ENCODE measurements around the gene HLA-DPA1. TPM values are rescaled to one million over a fixed set of nuclear protein-coding genes. Genes with fewer than 3 reads are reported as not detected.
A peak's percentile ranks its signal among the peaks of the same experiment; 100 is the strongest.

The HLA-DPA1 gene
- total RNA-seq: 100 to 1,000 TPM in 1 of 2 donors, 10 to 100 TPM in 1; 96.2 to 321 TPM
- polyA plus RNA-seq: 100 to 1,000 TPM; 105 to 184 TPM
- long read RNA-seq, donor 1, partial matches to known transcripts: 19 of 19 reads
- long read RNA-seq, donor 1, other reads (novel, unspliced or antisense): 0 of 19 reads
- long read RNA-seq, donor 2, partial matches to known transcripts: 7 of 7 reads
- long read RNA-seq, donor 2, other reads (novel, unspliced or antisense): 0 of 7 reads
- long read RNA-seq, donor 3, partial matches to known transcripts: 27 of 38 reads
- long read RNA-seq, donor 3, other reads (novel, unspliced or antisense): 11 of 38 reads
- long read RNA-seq, donor 4: 0 reads
- long read RNA-seq, donor 5, full-length matches to known transcripts: 2 of 26 reads
- long read RNA-seq, donor 5, partial matches to known transcripts: 24 of 26 reads
- long read RNA-seq, donor 5, other reads (novel, unspliced or antisense): 0 of 26 reads

- peaks cover 0 to 5% (median 0%) of the 10 kb centered on the region in 5 donors for H3K4me1 ChIP-seq (ENCODE audit: control insufficient read depth in 5 of 5, insufficient read depth in 5 of 5, low read length in 5 of 5)
- ATAC-seq (ENCODE audit: insufficient read depth, low FRiP score): peak; percentile 73
Observed at GRCh38 chr6:33073431-33073871, at the start of gene HLA-DPA1. Gene HLA-DPA1 (minus strand): TSS chr6:33073649.

GRCh38 chr6:33123181-33123580, 49.7 kb upstream of the HLA-DPA1 start:
- peaks cover 0 to 4% (median 0%) of the 10 kb centered on the region in 4 donors for H3K9me3 ChIP-seq (ENCODE audit: control insufficient read depth in 4 of 4, insufficient read depth in 3 of 4, low read length in 3 of 4)
- H3K27ac ChIP-seq (ENCODE audit: low read depth in 1 of 2, low read length in 1 of 2): no peak overlapping the region
- ATAC-seq (ENCODE audit: insufficient read depth, low FRiP score): no peak
- H3K27me3 ChIP-seq (ENCODE audit: control insufficient read depth in 3 of 3, insufficient read depth in 3 of 3, low read length in 2 of 3): no peaks in the 10 kb centered on the region
- no peak overlapping the region for H3K4me3 ChIP-seq
- no peaks in the 10 kb centered on the region for H3K4me1 ChIP-seq (ENCODE audit: control insufficient read depth in 5 of 5, insufficient read depth in 5 of 5, low read length in 5 of 5)
- TF ChIP-seq CTCF (IDR thresholded peaks at IDR 0.05; ENCODE audit: control extremely low read depth, extremely low read depth): no peak
- H3K9ac ChIP-seq (ENCODE audit: insufficient read depth in 1 of 2, low read length in 2 of 2): no peak overlapping the region
- no peak for DNase-seq
- WGBS, 2 donors: 85 to 90% methylated on average over 6 of the region's 6 CpGs
- H3K36me3 ChIP-seq (ENCODE audit: control insufficient read depth in 4 of 4, insufficient read depth in 4 of 4, low read length in 4 of 4): no peaks in the 10 kb centered on the region

More at GRCh38 chr6:33073431-33073871, at the start of gene HLA-DPA1:
- Histone ChIP-seq H3K4me3 (peak within 1 kb of the TSS; percentile 39), H3K27ac (ENCODE audit: low read depth in 1 of 2, low read length in 1 of 2) (peak within 1 kb of the TSS in 1 of 2 donors; percentile 75), H3K9ac (ENCODE audit: insufficient read depth in 1 of 2, low read length in 2 of 2) (no peak within 1 kb of the TSS), H3K36me3 (ENCODE audit: control insufficient read depth in 4 of 4, insufficient read depth in 4 of 4, low read length in 4 of 4) (peaks cover 0 to 11% (median 0%) of the 10 kb centered on the region in 4 donors), H3K9me3 (ENCODE audit: control insufficient read depth in 4 of 4, insufficient read depth in 3 of 4, low read length in 3 of 4) (no peaks in the 10 kb centered on the region), H3K27me3 (ENCODE audit: control insufficient read depth in 3 of 3, insufficient read depth in 3 of 3, low read length in 2 of 3) (peaks cover 0 to 23% (median 0%) of the 10 kb centered on the region in 3 donors)
- TF ChIP-seq CTCF (IDR thresholded peaks at IDR 0.05; ENCODE audit: control extremely low read depth, extremely low read depth): no peak
- no peak for DNase-seq
- WGBS, 2 donors: 14 to 18% methylated on average over 8 of the region's 8 CpGs

GRCh38 chr6:33120001-33120400, 46.6 kb upstream of the HLA-DPA1 start:
- H3K9me3 ChIP-seq (ENCODE audit: control insufficient read depth in 4 of 4, insufficient read depth in 3 of 4, low read length in 3 of 4): peaks cover 0 to 4% (median 0%) of the 10 kb centered on the region in 4 donors
- H3K27me3 ChIP-seq (ENCODE audit: control insufficient read depth in 3 of 3, insufficient read depth in 3 of 3, low read length in 2 of 3): peaks cover 0 to 16% (median 16%) of the 10 kb centered on the region in 3 donors
- DNase-seq: no peak
- 69 to 77% methylated on average over 3 of the region's 3 CpGs for WGBS, 2 donors
- no peaks in the 10 kb centered on the region for H3K36me3 ChIP-seq (ENCODE audit: control insufficient read depth in 4 of 4, insufficient read depth in 4 of 4, low read length in 4 of 4)
- no peak overlapping the region for H3K4me3 ChIP-seq
- no peak for TF ChIP-seq CTCF (IDR thresholded peaks at IDR 0.05; ENCODE audit: control extremely low read depth, extremely low read depth)
- H3K4me1 ChIP-seq (ENCODE audit: control insufficient read depth in 5 of 5, insufficient read depth in 5 of 5, low read length in 5 of 5): peaks cover 0 to 4% (median 0%) of the 10 kb centered on the region in 5 donors
- ATAC-seq (ENCODE audit: insufficient read depth, low FRiP score): no peak
- no peak overlapping the region for H3K9ac ChIP-seq (ENCODE audit: insufficient read depth in 1 of 2, low read length in 2 of 2)
- H3K27ac ChIP-seq (ENCODE audit: low read depth in 1 of 2, low read length in 1 of 2): no peak overlapping the region

Measured in lung (tissue), 16 donors.